GM18526 (cell line): ENCODE data around the gene TMEM223.
A peak's percentile ranks its signal among the peaks of the same experiment; 100 is the strongest.

Source experiments
- POLR2A ChIP-seq: IDR thresholded peaks from 3 replicates; pipeline ENCODE4 v1.6.1; 2011; ENCODE audit not compliant: insufficient read length; ENCODE audit errors: extremely low read depth

Gene TMEM223

DNA sequence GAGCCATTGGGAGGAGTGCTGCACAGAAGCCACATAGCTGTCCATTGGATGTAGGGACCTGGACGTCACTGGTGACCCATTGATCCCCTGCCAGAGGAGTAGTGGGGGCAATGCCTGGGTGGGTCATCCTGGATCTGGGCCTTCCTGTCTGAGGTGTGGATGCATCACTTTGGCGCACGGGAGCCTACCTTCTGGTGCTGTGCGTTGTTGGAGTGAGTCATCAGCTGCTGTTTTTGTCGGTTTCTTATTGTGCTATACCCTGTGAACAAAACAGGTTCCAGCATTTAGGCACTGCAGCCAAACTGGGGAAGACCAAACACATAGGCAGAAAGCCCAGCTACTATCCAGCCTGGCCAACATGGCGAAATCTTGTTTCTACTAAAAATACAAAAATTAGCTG is 17.4 kb downstream of the TMEM223 start:
- no peak for TF ChIP-seq POLR2A

DNA sequence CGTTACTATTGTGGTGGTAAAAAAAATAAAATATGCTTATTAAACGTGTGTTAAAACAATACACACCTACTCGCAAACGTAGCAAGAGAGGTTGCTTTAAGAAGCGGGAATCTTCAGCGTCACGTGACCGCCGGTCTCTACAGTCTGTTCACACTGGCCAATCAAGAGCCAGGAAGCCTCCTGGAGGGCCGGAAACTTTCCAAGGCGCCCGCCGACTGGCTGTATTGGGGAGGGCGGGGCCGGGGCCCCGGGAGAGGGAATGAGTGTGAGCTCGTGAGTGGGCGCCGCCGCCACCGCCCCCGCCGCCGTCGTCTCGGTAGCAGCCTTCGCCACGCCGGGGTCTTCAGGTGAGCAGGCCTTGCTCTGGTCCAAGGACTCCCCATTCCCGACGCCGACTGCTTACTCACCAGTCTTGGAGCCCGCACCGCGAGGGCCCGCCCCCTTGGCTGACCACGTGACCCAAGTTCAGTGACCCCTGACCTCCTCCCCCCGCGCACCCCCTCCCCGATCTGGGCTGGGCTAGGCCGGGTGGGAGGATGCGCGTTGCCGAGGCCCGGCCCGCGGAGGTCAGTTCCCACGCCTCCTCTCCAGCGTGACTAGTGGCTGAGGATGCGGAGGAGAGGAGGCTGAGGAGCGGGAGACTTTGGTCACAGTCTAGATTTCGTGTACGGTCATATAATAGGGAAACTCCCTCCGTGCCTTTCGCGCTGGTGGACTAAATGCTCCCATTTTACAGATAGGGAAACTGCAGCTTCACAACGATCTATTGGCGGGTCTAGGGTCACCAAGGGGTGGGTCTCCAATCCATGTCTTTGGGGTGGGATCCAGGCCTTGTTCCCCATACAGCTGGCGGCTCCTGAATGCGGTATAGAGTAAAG is 20.4 kb downstream of the TMEM223 start, which contains the start of gene TAF6L:
TSS of gene TAF6L (plus strand) at position 253 of the 878 bp plus-strand sequence. CDS start 4,388 bp downstream, outside the sequence.
- TF ChIP-seq POLR2A: peak; percentile 57

DNA sequence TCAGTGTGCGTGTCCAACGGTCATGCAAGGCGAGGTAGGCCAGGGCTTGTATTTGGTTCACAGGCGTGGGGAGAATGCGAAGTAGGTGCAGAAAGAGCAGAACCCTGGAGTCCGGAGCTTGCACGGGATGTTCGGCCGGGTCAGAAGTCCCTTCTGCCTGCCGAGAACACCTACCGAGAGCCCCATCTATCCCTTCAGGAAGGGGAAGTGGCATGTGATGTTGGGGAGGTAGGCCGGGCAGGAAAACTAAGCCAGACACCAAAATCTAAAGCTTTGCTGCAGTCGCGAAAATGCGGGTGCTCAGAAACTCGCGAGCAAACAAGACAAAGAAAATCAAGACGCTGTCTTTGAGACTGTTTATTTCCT is 21.0 kb downstream of the TMEM223 start:
- no peak for TF ChIP-seq POLR2A

DNA sequence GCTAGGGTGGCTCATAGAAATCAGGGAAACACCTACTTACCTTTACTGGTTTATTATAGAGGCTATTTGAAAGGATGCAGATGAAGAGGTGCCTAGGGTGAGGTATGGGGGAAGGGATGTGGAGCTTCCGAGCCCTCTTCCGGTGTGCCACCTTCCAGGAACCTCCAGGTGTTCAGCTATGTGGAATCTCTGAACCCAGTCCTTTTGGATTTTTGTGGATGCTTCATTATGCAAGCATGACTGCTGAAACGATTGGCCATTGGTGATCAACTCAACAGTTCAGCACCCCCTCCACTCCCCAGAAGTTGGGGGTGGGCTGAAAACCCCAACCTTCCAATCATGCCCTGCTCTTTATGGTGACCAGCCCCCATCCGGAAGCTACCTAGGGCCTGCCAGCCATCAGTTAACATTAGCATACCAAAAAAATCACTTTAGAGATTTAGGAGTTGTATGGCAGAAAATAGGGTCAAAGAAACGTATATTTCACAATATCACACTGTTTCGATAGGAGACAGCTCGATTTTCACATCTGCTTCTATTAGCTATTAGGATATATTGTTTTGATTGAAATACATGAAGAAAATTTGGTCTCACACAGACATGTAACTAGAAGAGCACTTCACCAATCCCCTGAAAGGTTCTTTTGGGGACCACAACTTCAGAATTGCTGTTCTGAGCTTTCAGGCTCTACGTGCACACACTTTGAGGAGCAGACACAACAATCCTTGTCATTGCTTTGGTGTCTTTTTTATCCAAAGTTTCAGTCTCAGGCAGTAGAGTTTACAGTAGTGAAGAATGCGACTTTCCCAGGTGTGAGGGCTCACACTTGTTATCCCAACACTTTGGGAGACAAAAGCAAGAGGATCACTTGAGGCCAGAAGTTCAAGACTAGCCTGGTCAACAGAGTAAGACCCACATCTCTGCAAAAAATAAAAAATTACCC is 33.7 kb downstream of the TMEM223 start:
- TF ChIP-seq POLR2A: no peak

DNA sequence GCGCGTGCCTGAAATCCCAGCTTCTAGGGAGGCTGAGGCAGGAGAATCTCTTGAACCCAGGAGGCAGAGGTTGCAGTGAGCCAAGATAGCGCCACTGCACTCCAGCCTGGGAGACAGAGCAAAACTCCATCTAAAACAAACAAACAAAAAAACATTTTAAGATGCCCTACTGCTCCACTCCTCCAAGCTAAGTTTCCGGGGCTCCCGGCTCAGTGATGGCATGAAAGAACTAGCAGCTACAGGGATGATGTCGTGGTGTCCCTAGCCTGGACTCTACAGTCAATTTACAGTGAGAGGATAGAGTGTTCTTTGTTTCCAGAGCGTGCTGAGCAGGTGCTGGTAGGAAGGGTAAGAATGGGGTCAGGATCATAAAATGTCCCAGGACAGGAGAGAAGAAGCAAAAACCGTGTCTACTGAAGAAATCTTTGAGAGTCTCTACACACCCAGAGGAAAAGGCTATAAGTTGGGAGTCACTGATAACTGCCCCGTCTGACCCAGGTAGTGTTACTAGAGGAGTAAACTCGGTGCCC is 36.7 kb downstream of the TMEM223 start:
- no peak for TF ChIP-seq POLR2A

DNA sequence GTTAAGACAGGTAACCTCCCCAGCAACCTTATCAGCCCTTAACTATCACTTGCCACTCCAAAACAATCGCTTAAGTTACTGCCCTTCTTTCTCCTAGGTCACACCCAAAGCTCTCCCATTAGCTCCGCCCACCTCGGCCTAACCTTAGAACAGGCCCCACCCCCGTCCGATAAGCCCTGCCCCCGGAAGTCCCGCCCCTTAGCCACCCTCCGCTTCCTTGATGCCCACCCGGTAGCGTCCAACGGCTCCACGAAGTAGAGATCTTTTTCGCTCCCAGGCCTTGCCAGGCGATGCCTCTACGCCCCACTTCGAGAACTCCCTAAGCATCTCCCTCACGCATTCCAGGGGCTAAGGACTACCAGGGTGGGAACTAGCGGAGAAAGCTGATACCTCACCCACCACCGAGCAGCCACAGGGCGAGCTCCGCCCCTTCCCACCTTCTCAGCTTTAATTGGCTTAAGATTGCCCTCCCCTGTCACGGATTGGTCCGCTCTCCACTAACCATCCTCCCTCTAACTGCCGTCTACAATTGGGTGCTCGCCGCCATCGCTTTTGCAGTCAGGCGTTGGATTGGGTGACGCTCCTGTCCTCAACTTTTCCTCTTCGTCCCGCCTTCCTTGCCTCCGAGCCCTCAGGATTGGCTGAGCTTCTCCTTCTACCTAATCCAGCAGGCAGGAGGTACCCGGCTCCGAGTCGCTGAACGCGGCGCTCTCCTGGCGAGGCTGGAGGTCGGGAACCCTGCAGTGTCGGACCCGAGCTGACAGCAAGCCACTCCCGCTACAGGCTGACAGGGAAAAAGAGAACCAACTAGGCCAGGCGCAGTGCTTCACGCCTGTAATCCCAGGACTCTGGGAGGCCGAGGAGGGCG is 37.8 kb downstream of the TMEM223 start, which contains the start of gene ZBTB3:
TSS of gene ZBTB3 (minus strand) at position 425 of the 868 bp plus-strand sequence. CDS start 496 bp downstream, outside the sequence.
- TF ChIP-seq POLR2A: peak; percentile 65

DNA sequence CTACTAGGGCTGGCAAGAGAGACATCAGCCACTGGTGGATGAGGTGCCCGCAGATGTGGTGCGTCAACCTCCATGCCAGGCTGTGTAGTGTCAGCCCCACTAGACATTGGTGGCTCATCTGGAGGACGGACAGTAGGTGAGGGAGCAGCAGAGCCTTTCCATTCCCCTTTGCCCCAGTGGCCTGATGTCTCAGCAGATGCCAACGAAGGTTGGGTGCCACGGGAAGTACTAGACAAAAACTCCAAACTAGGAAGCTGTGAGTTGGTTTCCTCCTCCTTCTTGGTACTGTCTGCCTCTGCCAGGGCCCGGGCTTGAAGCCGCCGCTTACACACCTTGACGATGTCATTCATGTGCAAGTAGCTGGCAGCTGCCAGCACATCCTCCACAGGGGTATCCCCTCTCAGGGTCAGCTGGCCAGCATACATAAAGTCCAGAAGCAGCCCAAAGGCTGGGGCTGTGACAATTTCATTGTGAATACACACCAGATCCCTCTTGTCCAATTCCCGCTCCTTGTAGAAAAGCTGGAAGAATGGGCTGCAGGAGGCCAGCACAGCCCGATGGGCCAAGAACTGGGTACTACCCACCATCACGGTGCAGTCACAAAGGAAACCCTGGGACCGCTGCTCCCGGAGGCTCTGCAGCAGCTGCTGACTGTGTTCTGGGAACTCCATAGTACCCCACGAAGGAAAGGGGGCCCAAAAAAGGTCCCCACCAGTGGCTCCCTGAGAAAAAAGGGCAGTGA is 38.6 kb downstream of the TMEM223 start:
- no peak for TF ChIP-seq POLR2A

DNA sequence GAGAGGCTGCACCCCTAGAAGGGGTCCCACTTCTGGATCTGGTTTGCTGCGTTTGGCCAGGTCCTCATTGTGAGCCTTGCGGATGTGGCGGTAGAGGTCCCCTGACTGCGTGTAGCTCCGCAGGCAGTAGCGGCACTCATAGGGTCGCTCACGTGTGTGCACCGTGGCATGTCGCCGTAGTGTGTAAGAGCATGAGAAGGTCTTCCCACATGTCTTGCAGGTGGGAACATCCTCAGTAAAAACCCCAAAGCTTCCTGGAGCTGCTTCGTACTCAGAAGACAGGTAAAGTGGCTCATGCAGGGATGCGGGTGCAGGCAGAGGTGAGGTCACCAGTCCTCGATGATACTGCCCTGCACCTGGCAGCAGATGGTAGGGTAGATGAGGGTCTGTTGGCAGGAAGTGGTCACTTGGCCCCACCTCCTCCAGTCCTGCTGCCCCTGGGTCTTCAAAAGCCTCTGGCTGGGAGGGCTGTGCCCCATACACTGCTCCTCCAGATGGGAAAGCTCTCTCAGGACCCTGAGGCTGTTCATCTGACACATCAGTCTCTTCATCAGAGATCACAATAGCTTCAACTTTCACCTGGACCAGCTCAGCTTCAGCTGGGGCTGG is 39.5 kb downstream of the TMEM223 start:
- no peak for TF ChIP-seq POLR2A

DNA sequence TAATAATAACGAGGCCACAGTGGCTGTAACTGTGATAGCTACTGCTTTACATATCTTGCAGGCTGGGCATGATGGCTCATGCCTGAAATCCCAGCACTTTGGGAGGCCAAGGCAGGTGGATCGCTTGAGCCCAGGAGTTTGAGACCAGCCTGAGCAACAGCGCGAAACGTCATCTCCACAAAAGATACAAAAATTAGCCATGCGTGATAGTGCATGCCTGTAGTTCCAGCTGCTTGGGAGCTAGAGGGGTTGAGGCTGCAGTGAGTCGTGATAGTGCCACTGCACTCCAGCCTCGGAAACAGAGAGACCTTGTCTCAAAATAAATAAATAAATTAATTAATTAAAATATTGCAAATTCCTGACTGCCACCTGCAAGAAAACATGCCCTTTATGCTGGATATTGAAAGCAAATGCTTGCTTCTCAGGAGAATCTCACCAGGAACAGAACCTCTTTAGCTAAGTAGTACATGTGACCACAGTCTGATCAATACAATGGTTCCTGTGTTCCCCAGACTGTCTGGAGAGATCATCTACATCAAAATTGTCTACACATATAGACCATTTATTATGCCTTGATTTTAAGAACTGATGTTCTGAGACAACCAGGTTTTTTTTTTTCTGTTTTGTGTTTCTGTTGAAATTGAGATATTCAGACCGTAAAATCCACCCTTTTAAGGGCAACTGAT is 44.2 kb downstream of the TMEM223 start:
- no peak for TF ChIP-seq POLR2A
